ENCODE measurements around the gene DNA2.

The DNA2 gene

GRCh38 chr10:68440898-68441297 lies 30.9 kb downstream of the DNA2 start:
- TF ChIP-seq TAF1 (IDR thresholded peaks at IDR 0.05; ENCODE audit: borderline replicate concordance, insufficient read depth, low read length) = no peak
- no peak for TF ChIP-seq POLR2AphosphoS5 (IDR thresholded peaks at IDR 0.05; ENCODE audit: low read depth, low read length)
- no peak for TF ChIP-seq SIN3A (IDR thresholded peaks at IDR 0.05; ENCODE audit: borderline replicate concordance, insufficient read depth, low read length)
- TF ChIP-seq REST (IDR thresholded peaks at IDR 0.05; ENCODE audit: insufficient read depth in 1 of 2, low read depth in 2 of 2, low read length in 2 of 2) = no peak
- no peak for TF ChIP-seq FOXP2 (optimal IDR thresholded peaks at IDR 0.05; ENCODE audit: borderline replicate concordance, extremely low read depth, extremely low read length, insufficient read depth)

- no peak for TF ChIP-seq FOXP2 (optimal IDR thresholded peaks at IDR 0.05; ENCODE audit: borderline replicate concordance, extremely low read depth, extremely low read length, insufficient read depth)
- no peak for TF ChIP-seq SIN3A (IDR thresholded peaks at IDR 0.05; ENCODE audit: borderline replicate concordance, insufficient read depth, low read length)
- no peak for TF ChIP-seq TAF1 (IDR thresholded peaks at IDR 0.05; ENCODE audit: borderline replicate concordance, insufficient read depth, low read length)
- TF ChIP-seq REST (IDR thresholded peaks at IDR 0.05; ENCODE audit: insufficient read depth in 1 of 2, low read depth in 2 of 2, low read length in 2 of 2) = no peak
- no peak for TF ChIP-seq POLR2AphosphoS5 (IDR thresholded peaks at IDR 0.05; ENCODE audit: low read depth, low read length)
Measured at GRCh38 chr10:68435803-68436202, 36.0 kb downstream of the DNA2 start.

- TF ChIP-seq FOXP2 (optimal IDR thresholded peaks at IDR 0.05; ENCODE audit: borderline replicate concordance, extremely low read depth, extremely low read length, insufficient read depth) = no peak
- TF ChIP-seq TAF1 (IDR thresholded peaks at IDR 0.05; ENCODE audit: borderline replicate concordance, insufficient read depth, low read length) = no peak
- TF ChIP-seq SIN3A (IDR thresholded peaks at IDR 0.05; ENCODE audit: borderline replicate concordance, insufficient read depth, low read length) = no peak
- TF ChIP-seq POLR2AphosphoS5 (IDR thresholded peaks at IDR 0.05; ENCODE audit: low read depth, low read length) = no peak
- TF ChIP-seq REST (IDR thresholded peaks at IDR 0.05; ENCODE audit: insufficient read depth in 1 of 2, low read depth in 2 of 2, low read length in 2 of 2) = no peak
Measured at GRCh38 chr10:68434657-68435056, 37.1 kb downstream of the DNA2 start.

GRCh38 chr10:68428396-68429104 lies 43.2 kb downstream of the DNA2 start:
- no peak for TF ChIP-seq REST (IDR thresholded peaks at IDR 0.05; ENCODE audit: insufficient read depth in 1 of 2, low read depth in 2 of 2, low read length in 2 of 2)

- TF ChIP-seq SIN3A (IDR thresholded peaks at IDR 0.05; ENCODE audit: borderline replicate concordance, insufficient read depth, low read length) = no peak
- TF ChIP-seq POLR2AphosphoS5 (IDR thresholded peaks at IDR 0.05; ENCODE audit: low read depth, low read length) = no peak
- TF ChIP-seq REST (IDR thresholded peaks at IDR 0.05; ENCODE audit: insufficient read depth in 1 of 2, low read depth in 2 of 2, low read length in 2 of 2) = no peak
- no peak for TF ChIP-seq TAF1 (IDR thresholded peaks at IDR 0.05; ENCODE audit: borderline replicate concordance, insufficient read depth, low read length)
- TF ChIP-seq FOXP2 (optimal IDR thresholded peaks at IDR 0.05; ENCODE audit: borderline replicate concordance, extremely low read depth, extremely low read length, insufficient read depth) = no peak
Measured at GRCh38 chr10:68424454-68425014, 47.2 kb downstream of the DNA2 start.
